Mammary epithelial cell (primary cell): ENCODE measurements around the gene THEM4.

Source experiments
- CTCF ChIP-seq, 2 donors: IDR thresholded peaks in 1 of 2; conservative IDR thresholded peaks in 1 of 2; 2 replicates each; pipeline ENCODE4 v1.5.1; 2011 to 2012; ENCODE audit warnings: inconsistent platforms in 2 of 2, low read length in 2 of 2, mild to moderate bottlenecking in 2 of 2, control low read depth in 1 of 2, low read depth in 1 of 2; ENCODE audit not compliant: insufficient read depth in 1 of 2; ENCODE audit errors: extremely low read depth in 1 of 2
- EZH2 ChIP-seq: IDR thresholded peaks from 2 replicates; pipeline ENCODE4 v1.6.1; 2012; ENCODE audit warnings: low read length, inconsistent platforms, borderline replicate concordance

- TF ChIP-seq CTCF (conservative IDR thresholded peaks at IDR 0.05 in 1 of 2, IDR thresholded peaks at IDR 0.05 in 1 of 2; ENCODE audit: extremely low read depth in 1 of 2, insufficient read depth in 1 of 2, low read depth in 1 of 2, low read length in 2 of 2) (no peak), EZH2 (no peak)
These were observed 17.1 kb downstream of the THEM4 start for GRCh38 chr1:151892190-151892589.
